GM18499 (cell line): ENCODE data around the gene RTTN.

ENCODE experiments used
- ATAC-seq: cut with Tn5 transposase; IDR thresholded peaks from one replicate; pipeline ENCODE4 v1.9.1; 2021; ENCODE audit warnings: moderate number of reproducible peaks; ENCODE audit not compliant: insufficient read depth, unreplicated experiment

Gene RTTN

GRCh38 chr18:70085641-70086040 lies 119.8 kb downstream of the RTTN start:
- no peak for ATAC-seq

DNA sequence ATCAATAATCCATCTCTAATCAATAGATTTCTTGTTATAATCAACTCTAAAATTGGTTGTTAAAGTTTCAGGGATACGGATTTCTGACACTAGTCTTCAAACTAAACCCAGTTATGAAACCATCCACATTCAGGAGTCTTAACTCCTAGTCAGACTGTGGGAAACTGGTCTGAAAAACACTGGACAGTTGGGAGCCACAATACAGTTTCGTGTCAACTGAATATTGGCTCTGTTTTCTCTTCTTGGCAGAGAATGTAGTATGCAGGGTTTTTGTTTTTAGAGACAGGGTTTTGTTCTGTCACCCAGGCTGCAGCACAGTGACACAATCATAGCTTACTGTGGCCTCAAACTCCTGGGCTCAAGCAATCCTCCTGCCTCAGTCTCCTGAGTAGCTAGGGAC lies 123.1 kb downstream of the RTTN start:
- ATAC-seq: no peak

DNA sequence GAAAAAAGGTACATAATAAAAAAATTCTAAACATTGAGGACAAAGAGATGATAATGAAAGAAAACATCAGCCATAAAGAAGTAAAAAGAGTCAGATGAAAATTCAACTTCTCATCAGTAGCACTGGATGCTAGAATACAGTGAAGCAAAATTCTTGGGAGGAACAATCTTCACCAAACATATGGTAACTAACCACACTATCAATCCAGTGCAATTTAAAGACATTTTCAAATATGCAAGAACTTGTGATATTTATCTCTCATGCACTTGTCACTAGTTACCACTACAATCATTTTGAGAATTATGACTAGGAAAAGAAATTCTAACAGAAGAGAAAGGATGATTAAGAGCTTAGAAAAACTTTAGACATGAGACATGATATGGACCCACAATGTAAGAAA lies 127.4 kb downstream of the RTTN start:
- no peak for ATAC-seq

DNA sequence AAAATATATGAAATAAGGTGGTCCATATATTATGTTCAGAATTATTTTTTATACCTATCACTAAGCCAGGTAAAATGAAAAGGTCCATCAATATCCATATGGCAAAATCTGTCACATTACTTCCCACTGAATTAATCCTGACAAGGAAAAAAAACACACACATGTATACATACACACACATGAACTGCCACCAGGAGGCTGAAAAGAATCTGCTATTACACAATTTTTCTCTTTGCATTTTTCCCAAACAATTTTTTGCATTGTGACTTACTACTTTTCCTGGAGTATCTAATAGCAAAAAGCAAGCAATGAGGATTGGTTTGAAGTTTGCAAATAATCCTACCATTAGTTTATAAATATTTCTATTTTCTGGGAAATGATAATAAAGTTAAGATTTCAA lies 129.6 kb downstream of the RTTN start:
- ATAC-seq: no peak

- no peak for ATAC-seq
Observed at GRCh38 chr18:70074116-70074515, 131.4 kb downstream of the RTTN start.

GRCh38 chr18:70073432-70073831 lies 132.1 kb downstream of the RTTN start:
- ATAC-seq: no peak

DNA sequence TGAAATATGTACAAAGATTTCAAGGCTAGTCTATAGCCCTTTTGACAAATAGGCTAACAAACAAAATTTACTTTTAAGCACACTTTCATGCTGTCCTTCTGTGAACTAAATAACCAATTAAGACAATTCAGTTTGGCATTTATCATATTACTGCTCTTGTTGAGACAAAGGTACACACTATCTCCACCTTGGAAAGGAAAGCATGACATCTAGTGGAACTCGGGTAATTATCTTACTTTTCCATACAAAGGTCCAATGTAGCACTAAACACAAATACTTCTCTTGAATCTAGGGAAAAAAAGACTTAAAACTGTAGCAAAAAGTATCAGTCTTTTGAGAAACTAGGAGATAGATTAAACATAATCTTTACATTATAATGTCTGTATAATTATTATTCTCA lies 132.8 kb downstream of the RTTN start:
- ATAC-seq: peak; percentile 44

DNA sequence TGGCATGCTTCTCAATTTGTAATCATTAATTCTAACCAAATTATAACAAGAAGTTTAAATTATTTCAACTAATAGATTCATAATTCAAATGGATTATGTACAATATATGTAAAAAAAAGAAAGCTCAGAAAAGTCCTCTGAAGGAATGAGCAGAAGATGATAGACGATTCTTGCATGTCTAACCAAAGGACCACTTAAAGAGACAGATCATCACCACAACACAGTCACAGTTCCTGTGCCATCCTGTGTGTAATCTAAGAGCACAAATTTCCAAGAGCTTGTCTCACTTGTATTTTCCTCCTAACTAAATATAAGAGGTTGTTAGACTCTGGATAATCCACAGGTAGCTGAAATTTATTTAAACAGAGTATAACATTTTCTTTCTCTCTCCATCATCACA lies 135.5 kb downstream of the RTTN start:
- no peak for ATAC-seq

GRCh38 chr18:70069382-70069781 lies 136.1 kb downstream of the RTTN start:
- no peak for ATAC-seq

DNA sequence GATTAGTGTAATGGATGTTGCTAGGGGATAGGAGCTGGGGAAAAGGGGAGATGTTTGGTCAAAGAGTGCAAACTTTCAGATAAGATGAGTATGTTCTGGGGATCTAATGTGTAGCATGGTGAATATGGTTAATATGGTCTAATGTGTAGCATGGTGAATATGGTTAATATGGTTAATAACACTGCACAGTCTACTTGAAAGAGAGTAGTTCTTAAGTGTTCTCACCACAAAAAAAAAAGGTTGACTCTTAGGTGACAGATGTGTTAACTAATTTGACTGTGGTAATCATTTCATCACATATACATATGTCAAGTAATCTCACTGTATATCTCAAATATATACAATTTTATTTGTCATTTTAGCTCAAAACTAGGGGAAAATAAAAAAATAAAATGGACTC lies 136.5 kb downstream of the RTTN start:
- ATAC-seq: no peak

- no peak for ATAC-seq
Observed at GRCh38 chr18:70059684-70060083, 145.8 kb downstream of the RTTN start.

GRCh38 chr18:70058916-70059315 lies 146.6 kb downstream of the RTTN start:
- ATAC-seq: peak; percentile 99

GRCh38 chr18:70047931-70048603 lies 157.4 kb downstream of the RTTN start:
- ATAC-seq: no peak

GRCh38 chr18:70046796-70047195 lies 158.7 kb downstream of the RTTN start:
- ATAC-seq: no peak

GRCh38 chr18:70046207-70046606 lies 159.3 kb downstream of the RTTN start:
- no peak for ATAC-seq

- no peak for ATAC-seq
Observed at GRCh38 chr18:70044632-70045031, 160.9 kb downstream of the RTTN start.

- ATAC-seq: no peak
Observed at GRCh38 chr18:70041459-70042050, 163.9 kb downstream of the RTTN start.

DNA sequence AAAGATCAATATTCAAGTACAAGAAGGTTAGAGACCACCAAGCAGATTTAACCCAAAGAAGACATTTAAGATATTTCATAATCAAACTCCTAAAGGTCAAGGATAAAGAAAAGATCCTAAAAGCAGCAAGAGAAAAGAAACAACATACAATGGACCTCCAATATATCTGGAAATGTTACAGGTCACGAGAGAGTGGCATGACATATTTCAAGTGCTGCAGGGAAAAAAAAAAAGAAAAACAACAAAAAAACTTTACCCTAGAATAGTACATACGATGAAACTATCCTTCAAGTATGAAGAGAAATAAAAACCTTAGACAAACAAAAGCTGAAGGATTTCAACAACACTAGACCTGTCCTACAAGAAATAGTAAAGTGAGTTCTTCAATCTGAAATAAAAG lies 166.3 kb downstream of the RTTN start:
- ATAC-seq: no peak

- ATAC-seq: no peak
Observed at GRCh38 chr18:70037431-70038061, 167.9 kb downstream of the RTTN start.

DNA sequence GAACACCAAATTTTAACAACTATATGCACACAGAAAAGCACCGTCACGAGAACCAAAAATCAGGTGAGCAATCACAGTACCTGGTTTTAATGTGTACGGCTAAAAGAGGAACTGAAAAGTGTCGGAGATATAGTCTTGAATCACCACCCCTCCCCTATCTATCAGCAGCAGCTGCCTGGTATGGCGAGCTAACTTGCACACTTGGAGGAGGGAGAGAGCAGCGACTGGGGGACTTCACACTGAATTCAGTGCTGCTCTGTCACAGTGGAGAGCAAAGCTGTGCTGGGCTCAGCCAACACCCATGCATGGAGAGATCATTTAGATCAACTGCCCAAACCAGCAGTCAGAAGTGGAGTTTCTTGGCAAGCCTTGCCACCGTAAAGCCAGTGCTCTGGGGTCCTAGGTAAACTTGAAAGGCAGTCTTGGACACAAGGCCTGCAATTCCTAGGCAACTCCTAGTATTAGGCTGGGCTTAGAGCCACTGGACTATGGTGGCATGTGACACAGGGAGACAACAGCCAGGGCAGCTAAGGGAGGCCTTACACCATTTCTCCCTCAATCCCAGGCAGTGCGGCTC lies 168.6 kb downstream of the RTTN start:
- ATAC-seq: peak; percentile 99

GRCh38 chr18:70036168-70036567 lies 169.3 kb downstream of the RTTN start:
- no peak for ATAC-seq

GRCh38 chr18:70031221-70031620 lies 174.3 kb downstream of the RTTN start:
- no peak for ATAC-seq
